Measurements from ENCODE around the gene WWOX.

GRCh38 chr16:78837706-78838105 lies 738.3 kb downstream of the WWOX start:
- TF ChIP-seq GATA2 (IDR thresholded peaks at IDR 0.05; ENCODE audit: insufficient read depth, insufficient read length, low read depth, low read length) (no peak), CTCF (IDR thresholded peaks at IDR 0.05; ENCODE audit: extremely low read depth in 1 of 2, insufficient read depth in 1 of 2, low read depth in 1 of 2, low read length in 2 of 2) (no peak), POLR2AphosphoS5 (IDR thresholded peaks at IDR 0.05; ENCODE audit: insufficient read depth, low read depth, low read length) (no peak), POLR2A (IDR thresholded peaks at IDR 0.05; ENCODE audit: low read depth, low read length) (no peak), FOS (IDR thresholded peaks at IDR 0.05; ENCODE audit: borderline replicate concordance, insufficient read depth, low read length) (no peak), EZH2 (IDR thresholded peaks at IDR 0.05; ENCODE audit: borderline replicate concordance, low read depth, low read length, severe bottlenecking) (no peak), JUN (IDR thresholded peaks at IDR 0.05; ENCODE audit: borderline replicate concordance, insufficient read depth, insufficient read length, low read depth) (no peak), MYC (IDR thresholded peaks at IDR 0.05; ENCODE audit: low read depth, low read length) (no peak)
- TF ChIP-seq, protein P1, sequence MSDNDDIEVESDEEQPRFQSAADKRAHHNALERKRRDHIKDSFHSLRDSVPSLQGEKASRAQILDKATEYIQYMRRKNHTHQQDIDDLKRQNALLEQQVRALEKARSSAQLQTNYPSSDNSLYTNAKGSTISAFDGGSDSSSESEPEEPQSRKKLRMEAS (IDR thresholded peaks at IDR 0.05; ENCODE audit: insufficient read depth, insufficient read length) = no peak
